ENCODE data around the gene RMDN2. TPM values are rescaled to one million over a fixed set of nuclear protein-coding genes. Genes with fewer than 3 reads are reported as not detected.

The RMDN2 gene
- 10 to 100 TPM in 1 of 4 donors, 1 to 10 TPM in 3; 5.3 to 12.0 (median 7.8) TPM for total RNA-seq

GRCh38 chr2:37925063-37925897 is at the start of gene RMDN2:
RMDN2 (plus strand) TSS chr2:37925287; CDS start chr2:37929278, 3,991 bp downstream.
- DNase-seq (ENCODE audit: low spot score) = peak; percentile 55
- no peak for TF ChIP-seq CTCF (IDR thresholded peaks at IDR 0.05)
- ATAC-seq (ENCODE audit: low FRiP score) = peak; percentile 97

- no peak for DNase-seq (ENCODE audit: low spot score)
- no peak for ATAC-seq (ENCODE audit: low FRiP score)
- no peak for TF ChIP-seq CTCF (IDR thresholded peaks at IDR 0.05)
These were observed 49.6 kb upstream of the RMDN2 start for GRCh38 chr2:37875403-37875906.

- ATAC-seq (ENCODE audit: low FRiP score) (no peak), DNase-seq (ENCODE audit: low spot score) (no peak)
- TF ChIP-seq CTCF (IDR thresholded peaks at IDR 0.05) = no peak
These were observed 48.9 kb upstream of the RMDN2 start for GRCh38 chr2:37876227-37876626.

GRCh38 chr2:37877457-37878315 is 47.4 kb upstream of the RMDN2 start:
- DNase-seq (ENCODE audit: low spot score) (no peak), ATAC-seq (ENCODE audit: low FRiP score) (no peak)
- peak in 2 of 3 donors; percentile 4 to 59 for TF ChIP-seq CTCF (IDR thresholded peaks at IDR 0.05)

GRCh38 chr2:37878536-37878935 is 46.6 kb upstream of the RMDN2 start:
- no peak for TF ChIP-seq CTCF (IDR thresholded peaks at IDR 0.05)
- DNase-seq (ENCODE audit: low spot score) (no peak), ATAC-seq (ENCODE audit: low FRiP score) (no peak)

GRCh38 chr2:37880551-37880950 is 44.5 kb upstream of the RMDN2 start:
- DNase-seq (ENCODE audit: low spot score) = no peak
- ATAC-seq (ENCODE audit: low FRiP score) = no peak
- TF ChIP-seq CTCF (IDR thresholded peaks at IDR 0.05) = no peak

All from omental fat pad (tissue), 4 donors.